NK-92 (cell line): ENCODE measurements around the gene PLEKHA8.

Experiments used
- DNase-seq: peaks from one replicate; lab custom pipeline; 2025; ENCODE audit not compliant: unreplicated experiment; lab: John Stamatoyannopoulos, UW

Gene PLEKHA8

GRCh38 chr7:30144657-30145306, 116.6 kb downstream of the PLEKHA8 start:
- no peak for DNase-seq

- no peak for DNase-seq
Measured at GRCh38 chr7:30145426-30145970, 117.3 kb downstream of the PLEKHA8 start.

GRCh38 chr7:30146127-30146612, 118.0 kb downstream of the PLEKHA8 start:
- no peak for DNase-seq

- no peak for DNase-seq
Measured at GRCh38 chr7:30147223-30147622, 119.0 kb downstream of the PLEKHA8 start.

GRCh38 chr7:30147785-30148184, 119.6 kb downstream of the PLEKHA8 start:
- DNase-seq: no peak

GRCh38 chr7:30148426-30148825, 120.2 kb downstream of the PLEKHA8 start:
- no peak for DNase-seq

GRCh38 chr7:30148951-30149459, 120.8 kb downstream of the PLEKHA8 start:
- DNase-seq: no peak

GRCh38 chr7:30149640-30150272, 121.5 kb downstream of the PLEKHA8 start:
- no peak for DNase-seq

GRCh38 chr7:30150711-30151110, 122.5 kb downstream of the PLEKHA8 start:
- no peak for DNase-seq

GRCh38 chr7:30154111-30154587, 125.9 kb downstream of the PLEKHA8 start:
- no peak for DNase-seq

- no peak for DNase-seq
Measured at GRCh38 chr7:30155481-30155880, 127.3 kb downstream of the PLEKHA8 start.

GRCh38 chr7:30157204-30157603, 129.0 kb downstream of the PLEKHA8 start:
- DNase-seq: no peak

GRCh38 chr7:30159163-30159562, 131.0 kb downstream of the PLEKHA8 start:
- DNase-seq: no peak

GRCh38 chr7:30159698-30160143, 131.5 kb downstream of the PLEKHA8 start:
- no peak for DNase-seq

GRCh38 chr7:30160329-30160728, 132.1 kb downstream of the PLEKHA8 start:
- no peak for DNase-seq

GRCh38 chr7:30162133-30162532, 133.9 kb downstream of the PLEKHA8 start:
- no peak for DNase-seq

- DNase-seq: no peak
Measured at GRCh38 chr7:30162622-30163124, 134.5 kb downstream of the PLEKHA8 start.

- DNase-seq: no peak
Measured at GRCh38 chr7:30163231-30163894, 135.2 kb downstream of the PLEKHA8 start.

- DNase-seq: no peak
Measured at GRCh38 chr7:30164567-30164966, 136.4 kb downstream of the PLEKHA8 start.

- no peak for DNase-seq
Measured at GRCh38 chr7:30165590-30165989, 137.4 kb downstream of the PLEKHA8 start.

GRCh38 chr7:30166155-30166840, 138.1 kb downstream of the PLEKHA8 start:
- no peak for DNase-seq
